DOHH2 (cell line): Measurements from ENCODE around the gene SCT.

ENCODE experiments used
- CTCF ChIP-seq: fragments of 200-600 bp; sonication (generic); IDR thresholded peaks from one replicate; pipeline ENCODE4 v1.5.1; 2014; ENCODE audit warnings: antibody characterized with exemption, mild to moderate bottlenecking, low read depth, low read length; ENCODE audit not compliant: poor library complexity, severe bottlenecking
- EZH2phosphoT487 ChIP-seq: fragments of 200-600 bp; sonication (generic); IDR thresholded peaks from 2 replicates; pipeline ENCODE4 v1.6.1; 2017; ENCODE audit warnings: borderline replicate concordance, mild to moderate bottlenecking, antibody characterized with exemption, low read length, moderate library complexity, mixed read lengths

- no peak for TF ChIP-seq CTCF
- no peak for TF ChIP-seq EZH2phosphoT487
Measured at GRCh38 chr11:590997-591396, 36.0 kb downstream of the SCT start.
